GM19025 (cell line): ENCODE measurements around the gene THAP6.

Source experiments
- ATAC-seq: cut with Tn5 transposase; IDR thresholded peaks from one replicate; pipeline ENCODE4 v1.9.1; 2021; ENCODE audit warnings: mild to moderate bottlenecking, low read depth, moderate library complexity; ENCODE audit not compliant: unreplicated experiment

The THAP6 gene

DNA sequence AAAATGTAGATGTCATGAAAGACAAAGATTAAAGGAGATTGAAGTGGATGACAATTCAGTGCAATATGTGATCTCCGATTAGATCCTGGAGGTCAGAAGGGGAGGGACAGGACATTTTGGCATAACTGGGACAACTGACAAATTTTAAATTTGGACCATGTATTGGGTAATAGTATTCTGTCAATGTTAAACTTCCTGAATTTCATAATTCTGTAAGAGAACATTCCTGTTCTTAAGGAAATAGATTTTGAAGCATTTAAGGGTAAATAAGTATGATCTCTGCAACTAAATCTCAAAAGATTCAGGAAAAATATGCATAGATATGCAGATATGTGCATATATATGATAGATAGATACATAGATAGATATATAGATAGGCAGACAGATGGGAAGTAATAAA lies 52.6 kb downstream of the THAP6 start:
- no peak for ATAC-seq

DNA sequence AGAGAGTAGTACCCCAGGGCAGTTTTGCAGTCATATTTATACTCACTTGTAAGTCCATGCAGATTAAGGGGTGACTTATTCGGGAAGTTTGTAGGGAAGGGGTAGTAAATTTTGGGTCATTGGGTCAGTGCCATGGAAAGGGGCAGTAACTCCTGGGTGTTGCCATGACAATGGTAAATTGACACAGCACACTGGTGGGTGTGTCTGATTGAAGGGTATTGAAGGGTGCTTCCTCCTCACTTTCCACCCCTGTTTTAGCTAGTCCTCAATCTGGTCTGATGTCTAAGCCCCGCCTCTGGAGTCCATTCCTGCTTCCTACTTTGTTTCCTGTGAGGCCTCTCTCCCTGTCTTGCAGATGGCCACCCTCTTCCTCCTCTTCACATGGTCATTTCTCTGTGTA lies 53.5 kb downstream of the THAP6 start:
- ATAC-seq, result no peak
